Measurements from ENCODE around the gene CAMK2G.
"Not testable (repeated sequence)": the region's sequence is repeated elsewhere in the genome, so short reads cannot be mapped to it uniquely, and the experiment has no call there.

Gene CAMK2G

GRCh38 chr10:73839276-73839966 is 34.9 kb downstream of the CAMK2G start:
- DNase-seq (ENCODE audit: low read depth) = no peak

- DNase-seq (ENCODE audit: low read depth) = no peak
Measured at GRCh38 chr10:73838827-73839226, 35.5 kb downstream of the CAMK2G start.

GRCh38 chr10:73838008-73838567 is 36.3 kb downstream of the CAMK2G start:
- DNase-seq (ENCODE audit: low read depth) = no peak

- DNase-seq (ENCODE audit: low read depth) = no peak
Measured at GRCh38 chr10:73837072-73837471, 37.3 kb downstream of the CAMK2G start.

GRCh38 chr10:73836427-73836980 is 37.9 kb downstream of the CAMK2G start:
- DNase-seq (ENCODE audit: low read depth) = no peak

GRCh38 chr10:73829090-73829489 is 45.3 kb downstream of the CAMK2G start:
- DNase-seq (ENCODE audit: low read depth) = not testable (repeated sequence)

GRCh38 chr10:73828161-73828560 is 46.2 kb downstream of the CAMK2G start:
- no peak for DNase-seq (ENCODE audit: low read depth)

- DNase-seq (ENCODE audit: low read depth) = no peak
Measured at GRCh38 chr10:73827346-73828089, 46.8 kb downstream of the CAMK2G start.

GRCh38 chr10:73824146-73824725 is 50.1 kb downstream of the CAMK2G start:
- DNase-seq (ENCODE audit: low read depth) = no peak

- no peak for DNase-seq (ENCODE audit: low read depth)
Measured at GRCh38 chr10:73823391-73823790, 51.0 kb downstream of the CAMK2G start.

GRCh38 chr10:73819513-73820093 is 54.8 kb downstream of the CAMK2G start:
- no peak for DNase-seq (ENCODE audit: low read depth)

GRCh38 chr10:73819081-73819480 is 55.3 kb downstream of the CAMK2G start:
- no peak for DNase-seq (ENCODE audit: low read depth)

GRCh38 chr10:73818402-73818801 is 56.0 kb downstream of the CAMK2G start:
- DNase-seq (ENCODE audit: low read depth) = no peak

GRCh38 chr10:73817826-73818225 is 56.5 kb downstream of the CAMK2G start:
- DNase-seq (ENCODE audit: low read depth) = no peak

- DNase-seq (ENCODE audit: low read depth) = no peak
Measured at GRCh38 chr10:73816917-73817729, 57.2 kb downstream of the CAMK2G start.

- DNase-seq (ENCODE audit: low read depth) = no peak
Measured at GRCh38 chr10:73815719-73816030, 58.7 kb downstream of the CAMK2G start.

- DNase-seq (ENCODE audit: low read depth) = no peak
Measured at GRCh38 chr10:73814896-73815718, 59.2 kb downstream of the CAMK2G start.

- DNase-seq (ENCODE audit: low read depth) = no peak
Measured at GRCh38 chr10:73814276-73814895, 60.0 kb downstream of the CAMK2G start.

- DNase-seq (ENCODE audit: low read depth) = no peak
Measured at GRCh38 chr10:73813333-73813732, 61.0 kb downstream of the CAMK2G start.

- no peak for DNase-seq (ENCODE audit: low read depth)
Measured at GRCh38 chr10:73812657-73813056, 61.7 kb downstream of the CAMK2G start.
